A549 (cell line): ENCODE measurements around the gene RELL1. TPM values are rescaled to one million over a fixed set of nuclear protein-coding genes. Genes with fewer than 3 reads are reported as not detected.

Experiments
- ATAC-seq, 2 experiments: fragments of 200-7000 bp in 1 of 2; fragments of >200 bp in 1 of 2; cut with Nextera tagmentation in 1 of 2; cut with Tn5 transposase in 1 of 2; 3 replicates each; pipeline versions ENCODE4 v1.8.0 to v1.9.1; 2018 to 2020; ENCODE audit warnings: mild to moderate bottlenecking in 1 of 2, moderate library complexity in 1 of 2
- CTCF ChIA-PET: fragments of 300-600 bp; sonication (Branson Sonifier 250); formaldehyde crosslinking; extraction: SDS; loops from one replicate; lab custom pipeline; 2021; ENCODE audit warnings: antibody characterized with exemption, inconsistent platforms; lab: Yijun Ruan, JAX
- POLR2A ChIA-PET: fragments of 350-600 bp; formaldehyde crosslinking; extraction: SDS; loops from one replicate; lab custom pipeline; 2021; ENCODE audit warnings: antibody characterized with exemption, inconsistent platforms; lab: Yijun Ruan, JAX
- DNase-seq, 2 experiments: peaks; one replicate each; pipeline versions ENCODE4 v3.0.0 to v3.0.0-alpha.2; 2011 to 2016; ENCODE audit warnings: low read depth in 1 of 2, low spot score in 1 of 2
- FAIRE-seq: peaks from 2 replicates; lab custom pipeline; 2011; peaks lifted over from hg19 to GRCh38; lab: Jason Lieb, UNC
- H3K27ac ChIP-seq, 2 experiments: fragments of >200 bp; sonication (Bioruptor Twin); formaldehyde crosslinking; 3 replicates each; pipeline ENCODE4 v1.5.1; 2016 to 2017
- H3K4me1 ChIP-seq: fragments of >200 bp; sonication (Bioruptor Twin); formaldehyde crosslinking; 3 replicates; pipeline ENCODE4 v1.6.1; 2016
- H3K4me2 ChIP-seq: fragments of >200 bp; sonication (Bioruptor Twin); formaldehyde crosslinking; 3 replicates; pipeline ENCODE4 v1.6.1; 2016
- H3K4me3 ChIP-seq: fragments of >200 bp; sonication (Bioruptor Twin); formaldehyde crosslinking; 3 replicates; pipeline ENCODE4 v1.5.1; 2016
- H3K9me3 ChIP-seq: fragments of >200 bp; sonication (Bioruptor Twin); formaldehyde crosslinking; 3 replicates; pipeline ENCODE4 v1.6.1; 2016
- BHLHE40 ChIP-seq: IDR thresholded peaks from 2 replicates; pipeline ENCODE4 v1.6.1; 2012; ENCODE audit warnings: low read depth, low read length, inconsistent platforms
- CBX2 ChIP-seq: fragments of 200-600 bp; sonication (generic); IDR thresholded peaks from 2 replicates; pipeline ENCODE4 v1.6.1; 2016; ENCODE audit warnings: low read depth, mild to moderate bottlenecking, borderline replicate concordance
- CBX8 ChIP-seq: fragments of 200-600 bp; sonication (generic); IDR thresholded peaks from 2 replicates; pipeline ENCODE4 v1.6.1; 2016
- CEBPB ChIP-seq, 2 experiments: fragments of >200 bp in 1 of 2; sonication (Bioruptor Twin) in 1 of 2; formaldehyde crosslinking in 1 of 2; IDR thresholded peaks; 2 replicates each; pipeline ENCODE4 v1.6.1; 2012 to 2016
- CHD2 ChIP-seq: fragments of 150-350 bp; IDR thresholded peaks from 2 replicates; pipeline ENCODE4 v1.6.1; 2014; ENCODE audit warnings: low read length; ENCODE audit not compliant: partially characterized antibody
- CHD4 ChIP-seq: fragments of 200-600 bp; sonication (generic); IDR thresholded peaks from 2 replicates; pipeline ENCODE4 v1.6.1; 2016; ENCODE audit warnings: antibody characterized with exemption, mild to moderate bottlenecking, borderline replicate concordance
- E2F6 ChIP-seq: IDR thresholded peaks from 2 replicates; pipeline ENCODE4 v1.6.1; 2012; ENCODE audit warnings: low read depth, borderline replicate concordance
- EHF ChIP-seq: fragments of 250-450 bp; sonication (Bioruptor Pico); IDR thresholded peaks from 2 replicates; pipeline ENCODE4 v1.5.0; 2020; ENCODE audit warnings: mild to moderate bottlenecking
- EHMT2 ChIP-seq: fragments of 200-600 bp; sonication (generic); IDR thresholded peaks from 2 replicates; pipeline ENCODE4 v1.6.1; 2016; ENCODE audit warnings: antibody characterized with exemption, low read depth, mild to moderate bottlenecking, moderate library complexity
- ELK1 ChIP-seq: fragments of 150-350 bp; IDR thresholded peaks from 2 replicates; pipeline ENCODE4 v1.6.1; 2014; ENCODE audit warnings: low read depth, mild to moderate bottlenecking, low read length
- EP300 ChIP-seq, 2 experiments: fragments of >200 bp; sonication (Bioruptor Twin); formaldehyde crosslinking; IDR thresholded peaks; 2 replicates in 1 of 2; 3 replicates in 1 of 2; pipeline ENCODE4 v1.6.1; 2016 to 2017
- ESRRA ChIP-seq: fragments of 150-350 bp; IDR thresholded peaks from 2 replicates; pipeline ENCODE4 v1.6.1; 2014; ENCODE audit warnings: mild to moderate bottlenecking, low read length, borderline replicate concordance
- FOSL2 ChIP-seq, 2 experiments: fragments of 450-650 bp in 1 of 2; fragments of >200 bp in 1 of 2; sonication (Bioruptor Twin) in 1 of 2; formaldehyde crosslinking; IDR thresholded peaks; 2 replicates each; pipeline versions ENCODE4 v1.5.0 to v1.6.1; 2016 to 2020; ENCODE audit warnings: mild to moderate bottlenecking in 1 of 2, moderate library complexity in 1 of 2
- FOXS1 ChIP-seq: fragments of 250-450 bp; sonication (Bioruptor Pico); IDR thresholded peaks from 2 replicates; pipeline ENCODE4 v1.5.0; 2020; ENCODE audit warnings: mild to moderate bottlenecking, moderate library complexity
- HDAC2 ChIP-seq: fragments of 200-600 bp; sonication (generic); IDR thresholded peaks from 2 replicates; pipeline ENCODE4 v1.6.1; 2016
- HOXA7 ChIP-seq: fragments of 250-450 bp; sonication (Bioruptor Pico); IDR thresholded peaks from 2 replicates; pipeline ENCODE4 v1.5.0; 2020; ENCODE audit warnings: mild to moderate bottlenecking, moderate library complexity
- HOXB13 ChIP-seq: fragments of 250-450 bp; sonication (Bioruptor Pico); IDR thresholded peaks from 2 replicates; pipeline ENCODE4 v1.5.0; 2020; ENCODE audit warnings: low read depth, mild to moderate bottlenecking, moderate library complexity
- HOXB5 ChIP-seq: fragments of 250-450 bp; sonication (Bioruptor Pico); IDR thresholded peaks from 2 replicates; pipeline ENCODE4 v1.5.0; 2020; ENCODE audit warnings: mild to moderate bottlenecking, moderate library complexity
- MAFK ChIP-seq: fragments of 450-650 bp; IDR thresholded peaks from 2 replicates; pipeline ENCODE4 v1.6.1; 2014; ENCODE audit not compliant: partially characterized antibody
- PHF8 ChIP-seq: fragments of 200-600 bp; sonication (generic); IDR thresholded peaks from 2 replicates; pipeline ENCODE4 v1.6.1; 2016; ENCODE audit warnings: low read depth, mild to moderate bottlenecking, antibody characterized with exemption, moderate library complexity, borderline replicate concordance
- POLR2A ChIP-seq: IDR thresholded peaks from 2 replicates; pipeline ENCODE4 v1.6.1; 2012; ENCODE audit warnings: mild to moderate bottlenecking, low read length
- POLR2AphosphoS2 ChIP-seq: conservative IDR thresholded peaks from 2 replicates; pipeline ENCODE4 v1.6.1; 2012; ENCODE audit warnings: low read length, improper control_type of control experiment, inconsistent platforms
- RFX5 ChIP-seq: fragments of 450-650 bp; IDR thresholded peaks from 2 replicates; pipeline ENCODE4 v1.7.1; 2014; ENCODE audit warnings: antibody characterized with exemption, mild to moderate bottlenecking, moderate library complexity
- RNF2 ChIP-seq: fragments of 200-600 bp; sonication (generic); IDR thresholded peaks from 2 replicates; pipeline ENCODE4 v1.6.1; 2016; ENCODE audit warnings: low read depth, mild to moderate bottlenecking, antibody characterized with exemption, moderate library complexity, borderline replicate concordance
- SMC3 ChIP-seq: fragments of >200 bp; sonication (Bioruptor Twin); formaldehyde crosslinking; IDR thresholded peaks from 3 replicates; pipeline ENCODE4 v1.6.1; 2018; ENCODE audit warnings: inconsistent platforms
- TFCP2L1 ChIP-seq: fragments of 250-450 bp; sonication (Bioruptor Pico); IDR thresholded peaks from 2 replicates; pipeline ENCODE4 v1.5.0; 2021; ENCODE audit warnings: mild to moderate bottlenecking
- TP53 ChIP-seq: fragments of 250-450 bp; sonication (Bioruptor Pico); IDR thresholded peaks from 2 replicates; pipeline ENCODE4 v1.5.0; 2021; ENCODE audit warnings: mild to moderate bottlenecking, moderate library complexity
- ZFP36 ChIP-seq: fragments of 450-650 bp; IDR thresholded peaks from 2 replicates; pipeline ENCODE4 v1.6.1; 2014; ENCODE audit warnings: borderline replicate concordance; ENCODE audit not compliant: partially characterized antibody
- WGBS: methylation state at CpG from one replicate; pipeline ENCODE4 v1.1.6; 2017; ENCODE audit errors: missing lambda C conversion rate; 5-methylcytosine and 5-hydroxymethylcytosine counted together
- polyA plus RNA-seq, 4 experiments: library from polyadenylated mRNA; depleted of rRNA in 3 of 4; stranded (reverse); fragments of >200 nt; fragmentation: RNase III in 1 of 4; extraction: RNeasy Plus Mini Kit Qiagen cat#74134 plus additional on column Dnase treatment in 1 of 4; gene quantifications; 2 replicates in 3 of 4; 3 replicates in 1 of 4; pipeline ENCODE4 v1.2.3, GENCODE V29; 2011 to 2017
- TF ChIP-seq, protein P1 (sequence below): fragments of 250-450 bp; sonication (Bioruptor Pico); IDR thresholded peaks from 2 replicates; pipeline ENCODE4 v1.5.0; 2020; ENCODE audit warnings: low read depth, mild to moderate bottlenecking, moderate library complexity
- TF ChIP-seq, protein P2 (sequence below): IDR thresholded peaks from 2 replicates; pipeline ENCODE4 v1.6.1; 2012
- TF ChIP-seq, protein P3 (sequence below): fragments of >200 bp; sonication (Bioruptor Twin); formaldehyde crosslinking; IDR thresholded peaks from 3 replicates; pipeline ENCODE4 v1.6.1; 2016

Gene RELL1
- polyA plus RNA-seq, 2 of the 4 experiments (the other 2 are of a cell fraction) = 5.0 to 9.6 TPM

- TF ChIP-seq, protein P1, sequence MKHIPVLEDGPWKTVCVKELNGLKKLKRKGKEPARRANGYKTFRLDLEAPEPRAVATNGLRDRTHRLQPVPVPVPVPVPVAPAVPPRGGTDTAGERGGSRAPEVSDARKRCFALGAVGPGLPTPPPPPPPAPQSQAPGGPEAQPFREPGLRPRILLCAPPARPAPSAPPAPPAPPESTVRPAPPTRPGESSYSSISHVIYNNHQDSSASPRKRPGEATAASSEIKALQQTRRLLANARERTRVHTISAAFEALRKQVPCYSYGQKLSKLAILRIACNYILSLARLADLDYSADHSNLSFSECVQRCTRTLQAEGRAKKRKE = no peak
- TF ChIP-seq CBX2 (no peak), HOXA7 (no peak), ESRRA (no peak), HOXB5 (no peak)
These were observed 10.4 kb downstream of the RELL1 start (continued) for GRCh38 chr4:37675587-37676290.

DNA sequence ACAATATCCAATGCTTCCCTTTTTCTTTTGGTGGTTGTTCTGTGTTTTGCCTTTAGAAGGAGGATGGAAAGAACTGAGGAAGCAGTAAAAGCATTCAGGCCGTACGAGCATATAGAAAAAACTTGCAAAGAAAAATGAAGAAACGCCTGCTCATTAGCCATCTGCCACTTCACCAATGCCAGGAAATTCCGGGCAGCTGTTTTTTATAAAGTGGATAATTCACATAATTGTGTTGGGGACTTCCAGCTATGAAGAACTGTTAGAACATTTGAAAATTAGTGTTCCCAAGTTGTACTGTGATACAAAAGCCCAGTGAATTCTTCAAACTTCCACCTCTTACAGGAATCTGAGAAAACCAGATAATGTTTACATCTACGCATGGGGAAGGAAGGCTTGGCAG is 11.7 kb downstream of the RELL1 start:
- H3K27ac ChIP-seq = no peak overlapping the region
- H3K4me3 ChIP-seq = no peak overlapping the region
- ATAC-seq (no peak), DNase-seq (no peak), FAIRE-seq (no peak)
- no peaks in the 10 kb centered on the region for H3K9me3 ChIP-seq
- H3K4me1 ChIP-seq = no peaks in the 10 kb centered on the region; the same call in 2 of the 3 replicates
- ChIA-PET POLR2A (no interaction called here), CTCF (interaction anchor here (2.0 kb wide), 1 partner anchor 72 kb away, joined by 8 read pairs; no protein-coding TSS in a partner anchor)
- 76% methylated on average over 5 of the region's 5 CpGs for WGBS
- TF ChIP-seq POLR2AphosphoS2 (no peak), ESRRA (no peak), FOXS1 (CRISPR knock-in tag) (no peak), HOXA7 (no peak), FOSL2 (IDR thresholded peaks at IDR 0.05) (no peak), FOSL2 (CRISPR knock-in tag; IDR thresholded peaks at IDR 0.05) (no peak), HOXB13 (CRISPR knock-in tag) (no peak), CHD4 (no peak), RFX5 (no peak), PHF8 (no peak), CBX8 (no peak), TFCP2L1 (CRISPR knock-in tag) (no peak), EP300 (IDR thresholded peaks at IDR 0.05) (no peak), ZFP36 (no peak)
- TF ChIP-seq, protein P2, sequence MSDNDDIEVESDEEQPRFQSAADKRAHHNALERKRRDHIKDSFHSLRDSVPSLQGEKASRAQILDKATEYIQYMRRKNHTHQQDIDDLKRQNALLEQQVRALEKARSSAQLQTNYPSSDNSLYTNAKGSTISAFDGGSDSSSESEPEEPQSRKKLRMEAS = no peak
- no peak overlapping the region for H3K4me2 ChIP-seq

- 90% methylated on average over 4 of the region's 4 CpGs for whole genome bisulfite sequencing
- POLR2A ChIA-PET = no interaction called here
- H3K4me2 ChIP-seq = no peak overlapping the region
- FAIRE-seq (no peak), ATAC-seq (no peak), DNase-seq (no peak)
- no peak overlapping the region for H3K4me3 ChIP-seq
- H3K27ac ChIP-seq = no peak overlapping the region
- H3K9me3 ChIP-seq = no peaks in the 10 kb centered on the region
- no peaks in the 10 kb centered on the region; the same call in 2 of the 3 replicates for H3K4me1 ChIP-seq
- TF ChIP-seq, protein P2 = no peak
- TF ChIP-seq ELK1 (no peak), HDAC2 (no peak), TP53 (CRISPR knock-in tag) (no peak), RFX5 (no peak), MAFK (no peak), EHF (no peak), SMC3 (no peak), E2F6 (no peak), FOSL2 (IDR thresholded peaks at IDR 0.05) (no peak), FOSL2 (CRISPR knock-in tag; IDR thresholded peaks at IDR 0.05) (no peak), EHMT2 (no peak), POLR2A (no peak), ZFP36 (no peak), CEBPB (IDR thresholded peaks at IDR 0.05) (no peak), CHD2 (no peak), BHLHE40 (no peak), RNF2 (no peak), EP300 (IDR thresholded peaks at IDR 0.05) (no peak)
- TF ChIP-seq, protein P3, sequence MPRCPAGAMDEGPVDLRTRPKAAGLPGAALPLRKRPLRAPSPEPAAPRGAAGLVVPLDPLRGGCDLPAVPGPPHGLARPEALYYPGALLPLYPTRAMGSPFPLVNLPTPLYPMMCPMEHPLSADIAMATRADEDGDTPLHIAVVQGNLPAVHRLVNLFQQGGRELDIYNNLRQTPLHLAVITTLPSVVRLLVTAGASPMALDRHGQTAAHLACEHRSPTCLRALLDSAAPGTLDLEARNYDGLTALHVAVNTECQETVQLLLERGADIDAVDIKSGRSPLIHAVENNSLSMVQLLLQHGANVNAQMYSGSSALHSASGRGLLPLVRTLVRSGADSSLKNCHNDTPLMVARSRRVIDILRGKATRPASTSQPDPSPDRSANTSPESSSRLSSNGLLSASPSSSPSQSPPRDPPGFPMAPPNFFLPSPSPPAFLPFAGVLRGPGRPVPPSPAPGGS = no peak
- CTCF ChIA-PET = interaction anchor here (2.0 kb wide), 1 partner anchor 71 kb away, joined by 8 read pairs; no protein-coding TSS in a partner anchor
These were observed 12.5 kb downstream of the RELL1 start for GRCh38 chr4:37673538-37674192.
